Mesenchymal stem cell (in vitro differentiated cells and primary cell): ENCODE measurements around the gene INSM1.

Source experiments
- DNase-seq: peaks from one replicate; pipeline ENCODE4 v3.0.0-alpha.2; 2013
- H2AFZ ChIP-seq: one replicate; pipeline ENCODE4 v1.6.1; 2013; ENCODE audit warnings: low read depth, mild to moderate bottlenecking, control low read depth, inconsistent platforms, low read length, moderate library complexity
- H2AK5ac ChIP-seq: 2 replicates; pipeline ENCODE4 v1.6.1; 2013; ENCODE audit warnings: low read length, moderate library complexity, mild to moderate bottlenecking, inconsistent platforms; ENCODE audit not compliant: severe bottlenecking
- H2BK120ac ChIP-seq: one replicate; pipeline ENCODE4 v1.6.1; 2013; ENCODE audit warnings: low read depth, mild to moderate bottlenecking, inconsistent platforms, low read length, moderate library complexity
- H2BK12ac ChIP-seq, 2 experiments: one replicate each; pipeline ENCODE4 v1.6.1; 2013; ENCODE audit warnings: inconsistent platforms in 2 of 2, low read length in 2 of 2, mild to moderate bottlenecking in 2 of 2, moderate library complexity in 2 of 2, control low read depth in 1 of 2
- H2BK15ac ChIP-seq: one replicate; pipeline ENCODE4 v1.6.1; 2013; ENCODE audit warnings: mild to moderate bottlenecking, low read depth, inconsistent platforms; ENCODE audit not compliant: poor library complexity, severe bottlenecking
- H2BK5ac ChIP-seq: 2 replicates; pipeline ENCODE4 v1.6.1; 2013; ENCODE audit warnings: low read depth, mild to moderate bottlenecking, low read length, control low read depth, inconsistent platforms; ENCODE audit not compliant: poor library complexity, severe bottlenecking
- H3K14ac ChIP-seq, 2 experiments: one replicate each; pipeline ENCODE4 v1.6.1; 2013; ENCODE audit warnings: inconsistent platforms in 2 of 2, low read length in 2 of 2, control low read depth in 1 of 2, mild to moderate bottlenecking in 1 of 2, moderate library complexity in 1 of 2
- H3K18ac ChIP-seq, 2 experiments: one replicate each; pipeline ENCODE4 v1.6.1; 2013; ENCODE audit warnings: inconsistent platforms in 2 of 2, low read length in 2 of 2, control low read depth in 1 of 2, low read depth in 1 of 2, mild to moderate bottlenecking in 1 of 2
- H3K23ac ChIP-seq, 2 experiments: one replicate each; pipeline ENCODE4 v1.6.1; 2013; ENCODE audit warnings: inconsistent platforms in 2 of 2, low read length in 2 of 2, mild to moderate bottlenecking in 2 of 2, moderate library complexity in 2 of 2, control low read depth in 1 of 2
- H3K27ac ChIP-seq: 2 replicates; pipeline ENCODE4 v1.5.1; 2013; ENCODE audit warnings: mild to moderate bottlenecking, moderate library complexity, low read length, control low read depth, inconsistent platforms; ENCODE audit not compliant: poor library complexity, severe bottlenecking
- H3K27me3 ChIP-seq, 2 experiments: 2 replicates each; pipeline versions ENCODE4 v1.6.1 to v1.7.0; 2013; ENCODE audit warnings: low read length in 2 of 2, mild to moderate bottlenecking in 2 of 2, moderate library complexity in 2 of 2, control low read depth in 1 of 2, inconsistent platforms in 1 of 2; ENCODE audit not compliant: control insufficient read depth in 1 of 2, insufficient read depth in 1 of 2
- H3K36me3 ChIP-seq, 2 experiments: 2 replicates each; pipeline versions ENCODE4 v1.6.1 to v1.7.0; 2013; ENCODE audit warnings: low read length in 2 of 2, control low read depth in 1 of 2, inconsistent platforms in 1 of 2, low read depth in 1 of 2, mild to moderate bottlenecking in 1 of 2; ENCODE audit not compliant: insufficient read depth in 2 of 2, control insufficient read depth in 1 of 2
- H3K4ac ChIP-seq, 2 experiments: one replicate each; pipeline ENCODE4 v1.6.1; 2013; ENCODE audit warnings: inconsistent platforms in 2 of 2, low read length in 2 of 2, mild to moderate bottlenecking in 2 of 2, moderate library complexity in 2 of 2, control low read depth in 1 of 2, low read depth in 1 of 2
- H3K4me1 ChIP-seq: 2 replicates; pipeline ENCODE4 v1.6.1; 2013; ENCODE audit warnings: low read depth, low read length, control low read depth; ENCODE audit not compliant: control insufficient read depth, insufficient read depth
- H3K4me2 ChIP-seq: 2 replicates; pipeline ENCODE4 v1.6.1; 2013; ENCODE audit warnings: low read length, mild to moderate bottlenecking, inconsistent platforms; ENCODE audit not compliant: poor library complexity, severe bottlenecking
- H3K4me3 ChIP-seq, 2 experiments: 2 replicates each; pipeline versions ENCODE4 v1.5.1 to v1.7.0; 2013; ENCODE audit warnings: low read length in 2 of 2, mild to moderate bottlenecking in 2 of 2, control low read depth in 1 of 2, low read depth in 1 of 2; ENCODE audit not compliant: insufficient read depth in 1 of 2
- H3K79me1 ChIP-seq: replicated peaks from 2 replicates; pipeline ENCODE4 v1.6.1; 2013; ENCODE audit warnings: mild to moderate bottlenecking, control low read depth, low read length, inconsistent platforms; ENCODE audit not compliant: poor library complexity, severe bottlenecking
- H3K9ac ChIP-seq: 2 replicates; pipeline ENCODE4 v1.7.0; 2013; ENCODE audit warnings: mild to moderate bottlenecking, low read length, moderate library complexity
- H3K9me3 ChIP-seq: 2 replicates; pipeline ENCODE4 v1.7.0; 2013; ENCODE audit warnings: mild to moderate bottlenecking, low read length; ENCODE audit not compliant: control insufficient read depth
- H4K8ac ChIP-seq: one replicate; pipeline ENCODE4 v1.6.1; 2013; ENCODE audit warnings: inconsistent platforms, mild to moderate bottlenecking, low read length, moderate library complexity
- H4K91ac ChIP-seq: one replicate; pipeline ENCODE4 v1.6.1; 2013; ENCODE audit warnings: mild to moderate bottlenecking, low read length, inconsistent platforms
- WGBS: methylation state at CpG from one replicate; pipeline ENCODE4 v1.1.7; 2013; ENCODE audit warnings: mixed read lengths; 5-methylcytosine and 5-hydroxymethylcytosine counted together

INSM1 gene

GRCh38 chr20:20321917-20322316, 46.0 kb upstream of the INSM1 start:
- Histone ChIP-seq H3K4me2 (no peak overlapping the region), H3K14ac (no peak overlapping the region), H3K27me3 (no peaks in the 10 kb centered on the region), H3K27ac (no peak overlapping the region), H3K18ac (no peak overlapping the region), H3K23ac (no peak overlapping the region), H2BK12ac (no peak overlapping the region), H2BK5ac (no peak overlapping the region), H2BK120ac (no peak overlapping the region), H3K4me3 (no peak overlapping the region), H3K4ac (no peak overlapping the region), H3K9ac (no peak overlapping the region), H2BK15ac (no peak overlapping the region), H3K4me1 (no peaks in the 10 kb centered on the region), H3K79me1 (no peaks in the 10 kb centered on the region), H2AFZ (no peak overlapping the region), H3K9me3 (peaks cover 8% of the 10 kb centered on the region), H3K36me3 (no peaks in the 10 kb centered on the region), H4K8ac (no peak overlapping the region), H4K91ac (no peak overlapping the region), H2AK5ac (no peak overlapping the region)
- 67% methylated on average over 1 of the region's 1 CpG for WGBS
- no peak for DNase-seq

GRCh38 chr20:20322912-20323311, 45.0 kb upstream of the INSM1 start:
- no peak overlapping the region for H3K18ac ChIP-seq

GRCh38 chr20:20327746-20328145, 40.2 kb upstream of the INSM1 start:
- Histone ChIP-seq H4K91ac (no peak overlapping the region), H3K27me3 (no peaks in the 10 kb centered on the region), H4K8ac (no peak overlapping the region), H3K36me3 (no peaks in the 10 kb centered on the region), H2BK120ac (no peak overlapping the region), H2AK5ac (no peak overlapping the region), H3K14ac (no peak overlapping the region), H3K9me3 (no peaks in the 10 kb centered on the region), H3K23ac (no peak overlapping the region), H3K4me3 (no peak overlapping the region), H3K27ac (no peak overlapping the region), H3K4me1 (no peaks in the 10 kb centered on the region), H2BK15ac (no peak overlapping the region), H2BK5ac (no peak overlapping the region), H3K79me1 (no peaks in the 10 kb centered on the region), H3K18ac (no peak overlapping the region), H3K4ac (no peak overlapping the region), H3K4me2 (no peak overlapping the region), H3K9ac (no peak overlapping the region), H2BK12ac (no peak overlapping the region), H2AFZ (no peak overlapping the region)
- 81% methylated on average over 6 of the region's 6 CpGs for WGBS
- DNase-seq: no peak

More at GRCh38 chr20:20322912-20323311, 45.0 kb upstream of the INSM1 start:
- no peak overlapping the region for H3K9ac ChIP-seq
- DNase-seq: no peak
- no peaks in the 10 kb centered on the region for H3K4me1 ChIP-seq
- H3K9me3 ChIP-seq: peaks cover 8% of the 10 kb centered on the region
- H3K4ac ChIP-seq: no peak overlapping the region
- no peak overlapping the region for H2AFZ ChIP-seq
- H2BK120ac ChIP-seq: no peak overlapping the region
- no peak overlapping the region for H3K4me2 ChIP-seq
- H3K14ac ChIP-seq: no peak overlapping the region
- no peak overlapping the region for H2BK12ac ChIP-seq
- no peak overlapping the region for H4K91ac ChIP-seq
- H3K79me1 ChIP-seq: no peaks in the 10 kb centered on the region
- no peak overlapping the region for H2AK5ac ChIP-seq
- no peak overlapping the region for H2BK5ac ChIP-seq
- WGBS: 83% methylated on average over 6 of the region's 6 CpGs
- H4K8ac ChIP-seq: no peak overlapping the region
- no peaks in the 10 kb centered on the region for H3K36me3 ChIP-seq
- no peak overlapping the region for H3K23ac ChIP-seq
- H3K27me3 ChIP-seq: no peaks in the 10 kb centered on the region
- H2BK15ac ChIP-seq: no peak overlapping the region
- no peak overlapping the region for H3K4me3 ChIP-seq
- H3K27ac ChIP-seq: no peak overlapping the region

GRCh38 chr20:20329564-20329963, 38.3 kb upstream of the INSM1 start:
- Histone ChIP-seq H3K4me3 (no peak overlapping the region), H4K91ac (no peak overlapping the region), H2BK120ac (no peak overlapping the region), H2BK5ac (no peak overlapping the region), H2BK15ac (no peak overlapping the region), H2AFZ (no peak overlapping the region), H3K18ac (no peak overlapping the region), H2AK5ac (no peak overlapping the region), H2BK12ac (no peak overlapping the region), H3K9me3 (no peaks in the 10 kb centered on the region), H3K27ac (no peak overlapping the region), H3K4me1 (no peaks in the 10 kb centered on the region), H3K27me3 (peaks cover 0 to 8% of the 10 kb centered on the region in 2 experiments), H3K36me3 (no peaks in the 10 kb centered on the region), H3K23ac (no peak overlapping the region), H3K14ac (no peak overlapping the region), H3K9ac (no peak overlapping the region), H4K8ac (no peak overlapping the region), H3K4me2 (no peak overlapping the region), H3K4ac (no peak overlapping the region), H3K79me1 (no peaks in the 10 kb centered on the region)
- WGBS: 84% methylated on average over 13 of the region's 13 CpGs
- DNase-seq: no peak
